K562 (cell line): ENCODE data around the gene KIF5A. TPM values are rescaled to one million over a fixed set of nuclear protein-coding genes. Genes with fewer than 3 reads are reported as not detected.
A peak's percentile ranks its signal among the peaks of the same experiment; 100 is the strongest.

ENCODE experiments used
- ATAC-seq: fragments of 200-7000 bp; cut with Tn5 transposase; 3 replicates; pipeline ENCODE4 v1.9.1; 2020; ENCODE audit warnings: moderate library complexity
- BruUV-seq: library from RNA; stranded (reverse); fragments of 400-500 nt; replicated peaks from 2 replicates; lab custom pipeline; 2021; lab: Mats Ljungman, UMichigan
- CTCF ChIA-PET: fragments of 300-600 bp; formaldehyde crosslinking; extraction: SDS; loops from one replicate; lab custom pipeline; 2021; ENCODE audit warnings: low intra/inter-chr PET ratio; lab: Yijun Ruan, JAX
- POLR2A ChIA-PET: fragments of 300-600, 350-650 bp; sonication (Branson Sonifier 250); formaldehyde crosslinking; extraction: SDS; loops from one replicate; lab custom pipeline; 2021; ENCODE audit warnings: antibody characterized with exemption, inconsistent platforms; lab: Yijun Ruan, JAX
- DNase-seq, 4 experiments: peaks; one replicate each; pipeline versions ENCODE4 v3.0.0 to v3.0.0-alpha.2; 2011 to 2018; ENCODE audit warnings: low spot score in 3 of 4, mixed read lengths in 3 of 4; ENCODE audit errors: extremely low read depth in 1 of 4
- FAIRE-seq: peaks from 2 replicates; lab custom pipeline; 2011; peaks lifted over from hg19 to GRCh38; lab: Jason Lieb, UNC
- H2AFZ ChIP-seq: 2 replicates; pipeline ENCODE4 v1.6.0; 2011; ENCODE audit warnings: low read depth, low read length, control low read depth, inconsistent platforms
- H3K27ac ChIP-seq: fragments of 200-600 bp; 3 replicates; pipeline ENCODE4 v1.8.0; 2011; ENCODE audit warnings: low read depth, mild to moderate bottlenecking, control low read depth, inconsistent platforms, low read length, moderate library complexity, mixed read lengths; ENCODE audit errors: extremely low read depth
- H3K27me3 ChIP-seq, 2 experiments: fragments of 300-600 bp in 1 of 2; 2 replicates in 1 of 2; 3 replicates in 1 of 2; pipeline versions ENCODE4 v1.6.0 to v1.8.0; 2011; ENCODE audit warnings: inconsistent platforms in 2 of 2, low read length in 2 of 2, mild to moderate bottlenecking in 1 of 2, mixed read lengths in 1 of 2, moderate library complexity in 1 of 2; ENCODE audit not compliant: control insufficient read depth in 2 of 2, insufficient read depth in 2 of 2
- H3K36me3 ChIP-seq: fragments of 300-600 bp; 3 replicates; pipeline ENCODE4 v1.8.0; 2011; ENCODE audit warnings: mild to moderate bottlenecking, low read length, inconsistent platforms; ENCODE audit not compliant: control insufficient read depth, insufficient read depth
- H3K4me1 ChIP-seq, 2 experiments: fragments of 200-600 bp in 1 of 2; replicated peaks in 1 of 2; 2 replicates in 1 of 2; 3 replicates in 1 of 2; pipeline versions ENCODE4 v1.5.1 to v1.8.0; 2011; ENCODE audit warnings: inconsistent platforms in 2 of 2, low read length in 2 of 2, mild to moderate bottlenecking in 1 of 2, mixed read lengths in 1 of 2, moderate library complexity in 1 of 2; ENCODE audit not compliant: control insufficient read depth in 2 of 2, insufficient read depth in 2 of 2
- H3K4me2 ChIP-seq: 2 replicates; pipeline ENCODE4 v1.6.1; 2011; ENCODE audit warnings: low read length, control low read depth, inconsistent platforms, mixed read lengths; ENCODE audit not compliant: insufficient read depth
- H3K4me3 ChIP-seq: fragments of 200-600 bp; sonication (generic), shearing (Covaris generic); 2 replicates; pipeline ENCODE4 v1.5.1; 2016; ENCODE audit warnings: control low read depth, inconsistent platforms
- H3K79me2 ChIP-seq: fragments of 200-600 bp; 3 replicates; pipeline ENCODE4 v1.8.0; 2011; ENCODE audit warnings: low read length, inconsistent platforms; ENCODE audit not compliant: control insufficient read depth, insufficient read depth
- H3K9ac ChIP-seq, 2 experiments: 2 replicates each; pipeline versions ENCODE4 v1.6.0 to v1.6.1; 2011; ENCODE audit warnings: low read depth in 2 of 2, low read length in 2 of 2, control low read depth in 1 of 2, inconsistent platforms in 1 of 2, mild to moderate bottlenecking in 1 of 2, mixed read lengths in 1 of 2; ENCODE audit not compliant: insufficient read depth in 1 of 2
- H3K9me1 ChIP-seq: one replicate; pipeline ENCODE4 v1.6.0; 2011; ENCODE audit warnings: inconsistent platforms, mild to moderate bottlenecking, low read length, moderate library complexity; ENCODE audit not compliant: control insufficient read depth, insufficient read depth
- H3K9me3 ChIP-seq: replicated peaks from 2 replicates; pipeline ENCODE4 v1.5.1; 2011; ENCODE audit warnings: low read depth, low read length, inconsistent platforms; ENCODE audit not compliant: control insufficient read depth, insufficient read depth
- H4K20me1 ChIP-seq: replicated peaks from 2 replicates; pipeline ENCODE4 v1.6.1; 2011; ENCODE audit warnings: low read length, inconsistent platforms, mixed read lengths; ENCODE audit not compliant: control insufficient read depth, insufficient read depth
- ARHGAP35 ChIP-seq: fragments of 450-650 bp; IDR thresholded peaks from 2 replicates; pipeline ENCODE4 v1.6.1; 2018; ENCODE audit not compliant: partially characterized antibody
- ARID1B ChIP-seq: fragments of 450-650 bp; IDR thresholded peaks from 2 replicates; pipeline ENCODE4 v1.6.1; 2016; ENCODE audit warnings: antibody characterized with exemption, mild to moderate bottlenecking, inconsistent platforms
- CBX1 ChIP-seq: sonication (generic); IDR thresholded peaks from 2 replicates; pipeline ENCODE4 v1.6.1; 2016; ENCODE audit warnings: antibody characterized with exemption, low read depth, mild to moderate bottlenecking
- ETS2 ChIP-seq: IDR thresholded peaks from 2 replicates; pipeline ENCODE4 v1.6.1; 2016; ENCODE audit warnings: borderline replicate concordance, missing genetic modification characterization, mild to moderate bottlenecking, moderate library complexity, missing compliant biosample characterization; ENCODE audit not compliant: poor library complexity, severe bottlenecking
- FOSL1 ChIP-seq: fragments of 200-800 bp; sonication (Bioruptor generic); conservative IDR thresholded peaks from 2 replicates; pipeline ENCODE4 v1.6.1; 2016; ENCODE audit warnings: missing genetic modification characterization, missing compliant biosample characterization
- GABPA ChIP-seq: fragments of 200-800 bp; sonication (Bioruptor generic); conservative IDR thresholded peaks from 2 replicates; pipeline ENCODE4 v1.6.1; 2016; ENCODE audit warnings: low read depth, missing genetic modification characterization, missing compliant biosample characterization
- HLTF ChIP-seq: fragments of 450-650 bp; IDR thresholded peaks from 2 replicates; pipeline ENCODE4 v1.6.1; 2016
- IFI16 ChIP-seq: fragments of 250-450 bp; sonication (Bioruptor Pico); IDR thresholded peaks from 2 replicates; pipeline ENCODE4 v2.1.2; 2022; ENCODE audit warnings: mild to moderate bottlenecking, inconsistent platforms
- NCOA4 ChIP-seq: fragments of 450-650 bp; IDR thresholded peaks from 2 replicates; pipeline ENCODE4 v1.6.1; 2018; ENCODE audit warnings: mild to moderate bottlenecking; ENCODE audit not compliant: partially characterized antibody
- NFYB ChIP-seq: IDR thresholded peaks from 2 replicates; pipeline ENCODE4 v1.6.1; 2011; ENCODE audit warnings: mild to moderate bottlenecking, moderate library complexity; ENCODE audit not compliant: insufficient read length; ENCODE audit errors: extremely low read depth
- NR3C1 ChIP-seq: sonication (generic); formaldehyde crosslinking; IDR thresholded peaks from 2 replicates; pipeline ENCODE4 v1.8.1; 2022; ENCODE audit warnings: missing genetic modification reagents
- RBFOX2 ChIP-seq: fragments of 200-400 bp; formaldehyde crosslinking; IDR thresholded peaks from 2 replicates; pipeline ENCODE4 v1.6.1; 2017; ENCODE audit warnings: low read depth, mild to moderate bottlenecking, low read length, moderate library complexity
- SMAD2 ChIP-seq: fragments of 150-350 bp; IDR thresholded peaks from 2 replicates; pipeline ENCODE4 v1.6.1; 2014; ENCODE audit warnings: low read depth, mild to moderate bottlenecking, low read length
- SMARCA5 ChIP-seq: fragments of 450-650 bp; IDR thresholded peaks from 2 replicates; pipeline ENCODE4 v1.6.1; 2016
- SMARCB1 ChIP-seq: IDR thresholded peaks from 2 replicates; pipeline ENCODE4 v1.6.1; 2011; ENCODE audit warnings: improper control_type of control experiment, low read depth; ENCODE audit not compliant: insufficient read length
- TEAD4 ChIP-seq, 2 experiments: sonication (generic) in 1 of 2; formaldehyde crosslinking in 1 of 2; IDR thresholded peaks; 2 replicates each; pipeline versions ENCODE4 v1.6.1 to v1.8.0; 2012 to 2022; ENCODE audit warnings: borderline replicate concordance in 1 of 2, inconsistent platforms in 1 of 2, low read length in 1 of 2, mild to moderate bottlenecking in 1 of 2, missing genetic modification reagents in 1 of 2
- WGBS: fragments of 100-300 bp; shearing (Covaris generic); methylation state at CpG from one replicate; pipeline ENCODE4 v1.1.6; 2016; ENCODE audit warnings: low coverage, mixed read lengths; ENCODE audit not compliant: insufficient coverage; ENCODE audit errors: missing lambda C conversion rate; 5-methylcytosine and 5-hydroxymethylcytosine counted together
- in situ Hi-C: fragments of 300-500 bp; cut with MboI; formaldehyde crosslinking; loops from 4 replicates; pipeline ENCODE4 v1.15.0; 2018; ENCODE audit warnings: inconsistent platforms, mixed read lengths
- intact Hi-C: fragments of 100-400 bp; cut with micrococcal nuclease; formaldehyde crosslinking; loops from 2 replicates; pipeline ENCODE4 v1.14.2; 2022
- polyA plus RNA-seq, 8 experiments: library from polyadenylated mRNA; depleted of rRNA in 4 of 8; stranded (reverse) in 5 of 8; unstranded in 3 of 8; fragments of >200 nt; fragmentation: Nextera tagmentation in 2 of 8; fragmentation: Illumina TruSeq in 1 of 8; extraction: Ambion mirVana in 2 of 8; extraction: Trizol in 1 of 8; gene quantifications; 2 replicates each; pipeline versions ENCODE4 v1.2.1 to v1.2.3, GENCODE V29; 2011 to 2014; ENCODE audit warnings: inconsistent platforms in 1 of 8, missing spikeins in 1 of 8
- total RNA-seq, 7 experiments: library from RNA; depleted of rRNA in 6 of 7; stranded (reverse); fragments of >200 nt in 6 of 7; fragmentation: Illumina TruSeq in 2 of 7; extraction: Trizol in 2 of 7; gene quantifications; 2 replicates each; pipeline versions ENCODE4 v1.2.1 to v1.2.3, GENCODE V29; 2011 to 2021; ENCODE audit warnings: low replicate concordance in 1 of 7
- TF ChIP-seq, protein P1 (sequence below): fragments of 250-450 bp; sonication (Bioruptor Pico); IDR thresholded peaks from 2 replicates; pipeline ENCODE4 v1.4.0; 2020; ENCODE audit warnings: mild to moderate bottlenecking, moderate library complexity, borderline replicate concordance
- TF ChIP-seq, protein P2 (sequence below): sonication (generic); formaldehyde crosslinking; IDR thresholded peaks from 2 replicates; pipeline ENCODE4 v1.8.1; 2023; ENCODE audit warnings: mild to moderate bottlenecking, missing genetic modification reagents, moderate library complexity

The KIF5A gene
- total and polyA plus RNA-seq, 9 of the 15 experiments (the other 6 are each of a cell fraction or from before 2014, with no cell fraction given), result 3.4 to 17.7 (median 8.0) TPM

DNA sequence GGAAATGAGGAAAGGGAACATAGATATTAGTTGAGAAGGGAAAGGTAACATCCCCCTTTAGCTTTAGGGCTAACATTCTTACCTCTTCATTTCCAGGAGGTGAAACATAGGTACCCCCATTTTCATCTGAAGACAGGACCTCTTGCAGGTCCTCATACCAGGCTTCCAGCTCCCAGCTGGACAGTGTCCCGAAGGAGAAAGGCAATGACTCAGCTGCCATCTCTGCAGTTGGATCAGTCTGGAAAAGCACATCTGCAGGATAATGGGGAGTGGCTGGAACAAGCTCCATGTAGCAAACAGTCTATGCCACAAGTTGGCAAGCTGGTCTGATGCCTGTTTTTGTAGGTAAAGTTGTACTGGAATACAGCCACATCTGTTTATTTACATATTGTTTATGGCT is 32.7 kb upstream of the KIF5A start:
- in situ Hi-C loops, result no loop called here
- WGBS, result 53% methylated on average over 1 of the region's 1 CpG
- TF ChIP-seq FOSL1 (tag) (no peak), NCOA4 (no peak), SMAD2 (no peak), ETS2 (no peak), SMARCB1 (no peak), TEAD4 (IDR thresholded peaks at IDR 0.05; ENCODE audit: low read length) (peak; percentile 6; the same call in 1 of the 2 replicates), TEAD4 (CRISPR knock-in tag; IDR thresholded peaks at IDR 0.05; ENCODE audit: borderline replicate concordance) (no peak), ARHGAP35 (no peak), IFI16 (no peak), GABPA (tag) (no peak), RBFOX2 (0 out of 2 replicates have a peak, but pooled peaks have one; percentile 32), CBX1 (no peak), NR3C1 (CRISPR knock-in tag) (no peak), ARID1B (no peak), NFYB (no peak), HLTF (no peak), SMARCA5 (no peak)
- TF ChIP-seq, protein P1, sequence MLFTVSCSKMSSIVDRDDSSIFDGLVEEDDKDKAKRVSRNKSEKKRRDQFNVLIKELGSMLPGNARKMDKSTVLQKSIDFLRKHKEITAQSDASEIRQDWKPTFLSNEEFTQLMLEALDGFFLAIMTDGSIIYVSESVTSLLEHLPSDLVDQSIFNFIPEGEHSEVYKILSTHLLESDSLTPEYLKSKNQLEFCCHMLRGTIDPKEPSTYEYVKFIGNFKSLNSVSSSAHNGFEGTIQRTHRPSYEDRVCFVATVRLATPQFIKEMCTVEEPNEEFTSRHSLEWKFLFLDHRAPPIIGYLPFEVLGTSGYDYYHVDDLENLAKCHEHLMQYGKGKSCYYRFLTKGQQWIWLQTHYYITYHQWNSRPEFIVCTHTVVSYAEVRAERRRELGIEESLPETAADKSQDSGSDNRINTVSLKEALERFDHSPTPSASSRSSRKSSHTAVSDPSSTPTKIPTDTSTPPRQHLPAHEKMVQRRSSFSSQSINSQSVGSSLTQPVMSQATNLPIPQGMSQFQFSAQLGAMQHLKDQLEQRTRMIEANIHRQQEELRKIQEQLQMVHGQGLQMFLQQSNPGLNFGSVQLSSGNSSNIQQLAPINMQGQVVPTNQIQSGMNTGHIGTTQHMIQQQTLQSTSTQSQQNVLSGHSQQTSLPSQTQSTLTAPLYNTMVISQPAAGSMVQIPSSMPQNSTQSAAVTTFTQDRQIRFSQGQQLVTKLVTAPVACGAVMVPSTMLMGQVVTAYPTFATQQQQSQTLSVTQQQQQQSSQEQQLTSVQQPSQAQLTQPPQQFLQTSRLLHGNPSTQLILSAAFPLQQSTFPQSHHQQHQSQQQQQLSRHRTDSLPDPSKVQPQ (CRISPR knock-in tag), result no peak
- TF ChIP-seq, protein P2, sequence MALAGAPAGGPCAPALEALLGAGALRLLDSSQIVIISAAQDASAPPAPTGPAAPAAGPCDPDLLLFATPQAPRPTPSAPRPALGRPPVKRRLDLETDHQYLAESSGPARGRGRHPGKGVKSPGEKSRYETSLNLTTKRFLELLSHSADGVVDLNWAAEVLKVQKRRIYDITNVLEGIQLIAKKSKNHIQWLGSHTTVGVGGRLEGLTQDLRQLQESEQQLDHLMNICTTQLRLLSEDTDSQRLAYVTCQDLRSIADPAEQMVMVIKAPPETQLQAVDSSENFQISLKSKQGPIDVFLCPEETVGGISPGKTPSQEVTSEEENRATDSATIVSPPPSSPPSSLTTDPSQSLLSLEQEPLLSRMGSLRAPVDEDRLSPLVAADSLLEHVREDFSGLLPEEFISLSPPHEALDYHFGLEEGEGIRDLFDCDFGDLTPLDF (CRISPR knock-in tag), result no peak

More for the DNA sequence above, 32.7 kb upstream of the KIF5A start:
- no peak overlapping the region for H2AFZ ChIP-seq
- H3K4me2 ChIP-seq, result peak overlapping the region; percentile 99
- H3K36me3 ChIP-seq, result peaks cover 76% of the 10 kb centered on the region
- no peak overlapping the region for H3K4me3 ChIP-seq
- H3K4me1 ChIP-seq, result peaks cover 17 to 32% of the 10 kb centered on the region in 2 experiments
- H3K79me2 ChIP-seq, result peaks cover 41% of the 10 kb centered on the region
- ATAC-seq, result no peak
- H3K9ac ChIP-seq, result peak overlapping the region; percentile 15 to 22; a peak in 2 of 4 replicates
- ChIA-PET CTCF (no interaction called here), POLR2A (interaction anchor here (0.6 to 10.1 kb wide), 21 partner anchors 13 to 391 kb away, joined by 3 to 184 read pairs (median 4); partner anchors contain the start of genes DCTN2 and MARS1)
- H4K20me1 ChIP-seq, result peaks cover 52% of the 10 kb centered on the region
- H3K27ac ChIP-seq, result peak overlapping the region; percentile 59; the same call in 2 of the 3 replicates
- H3K27me3 ChIP-seq, result no peaks in the 10 kb centered on the region
- no peak for DNase-seq
- peaks cover 7% of the 10 kb centered on the region for H3K9me1 ChIP-seq
- no peak for FAIRE-seq
- intact Hi-C loops, result no loop called here
- H3K9me3 ChIP-seq, result no peaks in the 10 kb centered on the region
- no TSS peak for BruUV-seq
